Prostate gland (tissue), 2 donors: ENCODE measurements around the gene HBP1.

Experiments used
- CTCF ChIP-seq, 4 experiments: fragments of 200-600 bp in 2 of 4; fragments of 450-650 bp in 2 of 4; sonication (generic) in 2 of 4; IDR thresholded peaks; 1 replicate in 3 of 4; 2 replicates in 1 of 4; pipeline ENCODE4 v1.5.1; 2016 to 2019; ENCODE audit warnings: antibody characterized with exemption in 4 of 4, mild to moderate bottlenecking in 2 of 4, moderate library complexity in 2 of 4
- POLR2A ChIP-seq: fragments of 450-650 bp; IDR thresholded peaks from one replicate; pipeline ENCODE4 v1.6.1; 2016; ENCODE audit warnings: antibody characterized with exemption, mild to moderate bottlenecking
- POLR2AphosphoS5 ChIP-seq: sonication (generic); formaldehyde crosslinking; IDR thresholded peaks from one replicate; pipeline ENCODE4 v1.6.1; 2017; ENCODE audit warnings: antibody characterized with exemption

- TF ChIP-seq CTCF (IDR thresholded peaks at IDR 0.05), result no peak
- no peak for TF ChIP-seq POLR2A
- no peak for TF ChIP-seq POLR2AphosphoS5
These were observed 37.3 kb downstream of the HBP1 start for GRCh38 chr7:107206136-107206535.
